Right renal cortex interstitium (tissue), 3 donors: ENCODE measurements around the gene HDAC3. TPM values are rescaled to one million over a fixed set of nuclear protein-coding genes. Genes with fewer than 3 reads are reported as not detected.

Experiments used
- DNase-seq, 3 donors: peaks; one replicate each; pipeline ENCODE4 v3.0.0-alpha.2; 2013; ENCODE audit warnings: low read depth in 3 of 3, low spot score in 2 of 3
- polyA plus RNA-seq, 3 donors: library from polyadenylated mRNA; unstranded; fragments of 120-200 nt; gene quantifications; one replicate each; pipeline ENCODE4 v1.2.1, GENCODE V29; 2013; ENCODE audit not compliant: insufficient read length in 3 of 3

Gene HDAC3
- polyA plus RNA-seq, 3 donors: 95.4 to 100 (median 96.6) TPM

DNA sequence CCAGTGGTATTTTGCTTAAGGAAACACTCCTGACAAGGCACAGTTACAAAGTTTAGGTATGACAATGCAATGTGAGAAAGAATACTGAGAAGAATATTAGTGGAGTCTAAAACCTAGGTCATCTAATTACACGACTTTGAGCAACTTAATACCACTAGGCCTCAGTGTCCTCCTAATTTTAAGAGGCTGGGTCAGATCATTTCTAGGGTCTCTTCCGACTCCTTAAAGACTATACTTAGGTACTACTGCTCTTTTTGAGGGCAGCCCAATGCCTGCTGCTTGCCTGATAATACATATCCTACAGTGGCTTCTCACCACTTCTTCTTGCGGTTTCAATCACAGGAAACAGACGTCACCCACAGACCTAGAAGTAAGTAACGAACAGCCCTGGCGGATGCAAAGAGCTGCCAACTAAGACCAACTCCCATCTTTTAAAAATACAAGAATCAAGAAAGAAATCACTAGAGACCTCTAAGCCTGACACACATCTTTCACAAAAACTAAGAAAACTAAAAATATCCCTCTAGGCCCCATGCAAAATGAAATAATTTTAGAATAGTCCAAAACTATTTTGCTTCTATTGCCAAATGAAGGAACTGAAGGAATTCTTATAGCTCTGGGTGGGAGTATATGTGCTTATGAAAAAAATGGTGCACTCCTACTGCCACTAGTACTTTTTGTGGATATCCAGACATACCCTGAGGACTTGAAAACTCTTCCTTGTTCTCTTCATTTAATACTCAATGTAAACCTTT lies 30.9 kb downstream of the HDAC3 start:
- no peak for DNase-seq

DNA sequence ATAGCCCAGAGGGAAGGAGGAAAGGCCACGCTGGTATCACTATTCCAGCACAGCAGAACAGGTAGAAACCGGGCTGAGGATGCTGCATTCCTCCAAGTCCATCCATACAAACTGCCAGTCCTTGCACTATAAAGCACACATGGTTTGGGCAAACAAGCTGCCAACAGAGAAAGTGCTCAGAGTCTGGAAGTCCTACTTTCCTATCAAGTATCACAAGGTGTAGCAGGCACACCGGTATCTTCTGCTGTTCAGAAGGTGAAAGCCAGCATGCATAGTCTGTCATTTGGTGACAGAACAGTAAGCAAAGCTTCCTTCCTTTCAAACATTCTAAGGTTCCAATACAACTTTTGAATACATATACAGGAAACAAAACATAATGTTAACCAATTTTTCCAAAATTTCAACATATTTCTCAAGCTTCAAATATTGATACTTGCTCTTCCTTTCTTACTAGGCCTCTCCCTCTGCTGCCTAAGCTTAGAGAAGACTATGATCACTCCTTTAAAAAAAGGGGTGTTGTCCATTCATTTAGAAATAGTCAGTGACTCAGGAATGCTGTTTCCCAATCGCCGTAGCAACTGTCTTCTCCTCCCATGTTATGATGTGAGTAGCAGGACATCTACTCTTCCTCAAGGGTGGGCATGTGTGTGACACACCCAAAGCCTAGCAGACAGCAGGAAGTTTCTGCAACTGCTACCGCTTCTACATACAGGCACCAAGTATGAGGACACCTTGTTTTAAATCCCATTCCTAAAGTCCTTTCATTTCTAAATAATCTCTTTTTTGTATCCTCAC lies 32.5 kb downstream of the HDAC3 start:
- DNase-seq: no peak

DNA sequence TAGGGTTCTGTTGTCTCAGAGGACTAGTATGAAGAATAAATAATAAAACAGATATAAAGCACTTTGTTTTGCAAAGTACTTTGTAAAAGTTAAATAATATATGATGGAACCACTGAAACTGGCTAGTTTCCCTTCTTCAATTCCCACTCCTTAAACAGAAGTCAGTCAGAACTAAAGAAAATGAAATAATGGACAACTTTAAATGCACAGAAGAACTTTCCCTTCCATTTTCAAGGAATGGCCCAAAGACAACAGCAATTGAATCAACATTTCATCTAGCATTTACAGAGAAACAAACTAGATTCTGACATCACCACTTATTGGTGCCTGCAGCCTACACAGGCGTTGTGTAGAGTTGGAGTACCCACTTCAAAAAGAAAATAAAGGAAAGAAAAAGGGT lies 34.0 kb downstream of the HDAC3 start:
- no peak for DNase-seq

DNA sequence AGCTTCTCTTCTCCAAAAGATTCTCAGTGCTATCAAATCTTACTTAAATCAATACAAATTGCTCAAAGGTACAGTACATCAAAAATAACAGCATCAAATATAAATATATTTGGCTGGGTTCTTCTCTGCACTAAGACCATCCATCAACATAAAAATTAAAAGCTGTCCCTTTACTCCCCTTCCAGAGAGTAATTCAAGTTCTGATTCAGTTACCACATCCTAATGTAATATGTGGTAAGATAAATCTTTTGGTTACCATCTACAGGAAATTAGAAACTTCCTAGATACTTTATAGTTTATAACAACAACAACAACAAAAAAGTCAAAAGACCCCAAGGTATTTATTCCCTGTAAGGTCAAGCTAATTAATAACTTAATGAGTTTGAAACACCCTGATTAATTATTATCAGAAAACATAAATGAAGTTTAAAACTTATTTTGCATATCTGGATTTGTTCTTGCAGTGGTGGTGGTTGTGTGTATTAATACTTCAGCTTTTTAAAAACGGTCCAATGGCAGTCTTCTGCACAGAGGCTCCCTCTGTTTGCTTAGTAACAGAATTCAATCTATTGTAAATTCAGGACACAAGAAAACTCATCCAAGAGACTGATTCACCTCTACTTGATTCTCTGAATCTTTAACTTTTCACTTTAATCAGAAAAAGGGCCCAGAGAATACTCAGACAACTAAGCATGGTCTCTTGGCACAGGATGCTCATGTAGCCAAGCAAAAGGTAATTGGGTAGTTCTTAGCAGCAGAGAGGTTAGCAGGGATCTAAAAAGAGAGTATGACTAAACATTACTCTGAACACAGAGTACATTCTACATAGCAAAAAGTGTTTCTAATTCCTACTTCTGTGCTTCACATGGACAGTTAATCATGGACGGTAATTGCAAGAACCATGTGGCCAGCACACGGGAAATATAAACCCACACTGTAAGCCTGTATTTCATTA lies 38.0 kb downstream of the HDAC3 start:
- no peak for DNase-seq

DNA sequence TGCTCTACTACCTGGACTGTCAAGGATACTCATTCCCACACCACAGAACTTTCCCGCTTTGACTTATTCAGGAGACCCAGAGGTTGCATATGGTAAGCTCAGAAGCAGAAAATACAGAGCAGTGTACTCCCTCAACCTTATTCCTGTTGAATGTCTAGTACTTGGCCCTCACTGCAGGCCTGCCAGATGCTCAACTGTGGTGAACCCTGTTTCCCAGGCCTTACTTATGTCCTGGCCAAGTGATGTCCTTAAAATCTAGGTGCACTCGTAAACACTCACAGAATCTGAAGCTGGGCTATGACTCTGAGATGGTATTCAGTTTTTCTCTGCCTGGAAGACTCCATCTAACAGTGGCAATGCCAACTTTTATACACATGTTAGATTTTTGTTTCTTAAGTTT lies 38.8 kb downstream of the HDAC3 start:
- DNase-seq: no peak

DNA sequence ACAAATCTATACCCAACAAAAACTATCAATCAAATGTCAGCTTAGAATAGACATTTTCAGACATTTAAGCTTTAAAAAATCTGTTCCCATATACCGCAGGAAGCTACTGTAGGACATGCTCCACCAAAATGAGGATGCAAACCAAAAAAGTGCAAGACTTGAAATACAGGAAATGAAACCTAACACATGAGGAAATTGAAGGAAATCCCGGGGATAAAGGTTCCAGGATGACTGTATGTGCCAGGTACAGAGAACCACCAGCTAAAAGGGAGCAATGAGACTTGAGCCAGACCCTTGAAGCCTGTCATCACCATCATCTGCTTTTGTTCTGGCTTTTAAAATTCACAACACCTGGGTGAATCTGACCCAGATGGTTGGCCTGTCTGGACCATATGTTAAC lies 39.3 kb downstream of the HDAC3 start:
- DNase-seq: no peak

DNA sequence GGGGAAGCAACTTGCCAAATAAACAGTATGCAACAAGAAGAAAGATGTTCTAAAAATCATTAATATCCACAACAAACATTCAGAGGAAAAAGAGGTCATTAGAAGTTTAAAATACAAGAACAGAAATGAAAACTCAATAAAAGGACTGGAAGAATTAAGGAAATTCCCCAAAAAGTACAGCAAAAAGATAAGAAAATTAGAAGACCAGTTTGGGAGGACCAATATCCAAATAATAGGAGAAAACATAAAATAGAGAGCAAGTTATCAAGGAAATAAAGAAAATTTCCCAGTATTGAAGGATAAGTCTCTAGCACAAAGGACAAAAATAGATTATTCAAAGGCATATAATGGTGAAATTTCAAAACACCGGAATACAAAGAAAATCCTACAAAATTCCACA lies 39.8 kb downstream of the HDAC3 start:
- DNase-seq: no peak

DNA sequence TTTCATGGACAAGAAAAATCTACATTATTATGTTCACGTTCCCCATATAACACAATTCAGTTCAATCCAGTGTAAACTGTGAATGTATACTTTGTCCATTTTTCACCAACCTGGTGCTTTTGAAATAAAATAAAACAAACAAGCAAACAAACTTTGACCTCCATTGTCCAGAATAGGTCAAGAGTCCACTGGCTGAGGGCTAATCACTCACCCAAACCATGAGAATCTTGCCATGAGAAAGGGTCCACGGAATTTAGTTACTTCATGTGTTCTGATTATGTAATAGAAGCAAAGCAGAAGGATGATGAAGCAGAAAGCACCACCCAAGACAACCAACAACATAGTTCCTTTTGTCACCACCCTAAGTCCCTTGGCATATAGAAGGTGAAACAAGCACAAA lies 46.5 kb downstream of the HDAC3 start:
- DNase-seq: no peak

DNA sequence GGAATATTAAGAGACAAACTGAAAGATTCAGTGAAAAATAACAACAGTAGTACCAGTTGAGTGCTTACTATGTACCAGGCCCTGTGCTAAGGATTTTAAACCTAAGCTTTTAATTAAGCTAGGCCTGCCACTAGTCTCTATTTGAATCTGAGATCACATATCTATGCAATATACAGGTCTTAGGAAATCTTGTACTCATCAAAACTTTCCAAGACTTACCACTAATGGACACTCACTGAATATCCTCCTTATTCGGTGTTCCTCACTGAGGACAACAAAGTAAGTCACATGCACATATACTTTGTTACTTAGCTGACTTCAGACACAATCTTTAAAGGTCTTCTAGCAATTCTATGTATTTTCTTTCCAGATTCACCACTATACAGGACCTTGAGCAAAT lies 50.4 kb downstream of the HDAC3 start:
- DNase-seq: no peak

DNA sequence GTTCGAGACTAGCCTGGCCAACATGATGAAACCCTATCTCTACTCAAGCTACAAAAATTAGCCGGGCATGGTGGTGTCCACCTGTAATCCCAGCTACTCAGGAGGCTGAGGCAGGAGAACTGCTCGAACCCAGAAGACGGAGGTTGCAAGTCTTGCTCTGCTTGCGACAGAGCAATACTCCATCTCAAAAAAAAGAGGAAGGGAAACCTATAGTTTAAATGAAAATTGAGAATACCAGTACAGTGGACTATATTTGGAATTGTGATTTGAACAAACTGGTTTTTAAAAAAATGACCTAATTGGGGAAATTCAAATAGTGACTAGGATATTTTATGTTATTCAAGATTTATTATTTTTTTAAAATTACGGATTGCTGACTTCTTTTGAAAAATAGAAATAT lies 51.1 kb downstream of the HDAC3 start:
- DNase-seq: no peak

DNA sequence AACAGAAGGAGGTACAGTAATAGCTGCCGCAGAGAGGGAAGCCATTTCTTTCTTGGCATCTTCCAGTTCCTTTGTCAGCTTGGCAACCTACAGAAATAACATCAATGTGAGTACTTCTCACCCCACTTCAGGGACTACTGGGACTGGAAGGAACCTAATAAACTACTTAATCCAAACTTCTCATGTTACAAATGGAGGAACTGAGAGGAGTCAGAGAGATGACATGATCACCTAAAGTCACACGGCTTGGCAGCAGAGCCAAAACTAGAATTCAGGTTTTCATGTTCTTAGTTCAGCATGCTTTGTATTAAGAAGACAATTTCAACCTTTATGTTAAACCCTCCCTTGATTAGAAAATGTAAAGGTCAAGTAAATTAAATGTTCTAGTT lies 62.5 kb downstream of the HDAC3 start:
- no peak for DNase-seq

DNA sequence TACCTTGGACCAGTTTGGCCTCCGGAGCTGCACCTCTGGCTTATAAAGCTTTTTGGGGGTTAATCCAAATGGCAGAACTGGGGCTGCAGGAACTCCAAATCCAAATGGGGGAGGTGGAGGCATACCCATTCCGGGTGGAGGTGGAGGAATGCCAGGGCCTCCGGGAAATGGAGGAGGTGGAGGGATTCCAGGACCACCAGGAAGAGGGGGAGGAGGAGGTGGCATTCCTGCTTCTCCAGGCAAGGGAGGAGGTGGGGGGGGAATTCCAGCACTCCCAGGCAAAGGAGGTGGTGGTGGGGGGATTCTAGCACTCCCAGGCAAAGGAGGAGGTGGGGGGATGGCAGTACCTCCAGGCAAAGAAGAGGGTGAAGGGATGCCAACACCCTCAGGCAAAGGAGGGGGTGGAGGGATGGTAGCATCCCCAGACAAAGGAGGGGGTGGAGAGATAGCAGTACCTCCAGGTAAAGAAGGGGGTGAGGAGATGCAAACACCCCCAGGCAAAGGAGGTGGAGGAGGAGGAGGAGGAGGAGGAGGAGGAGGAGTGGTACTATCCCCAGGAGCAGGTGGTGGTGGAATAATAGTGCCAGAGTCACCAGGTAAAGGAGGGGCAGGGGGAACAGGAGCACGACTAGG lies 63.0 kb downstream of the HDAC3 start:
- DNase-seq: no peak

Other genes starting within 250 kb of the HDAC3 start
- gene PCDHGB4, start 249.2 kb downstream of the HDAC3 start, polyA plus RNA-seq: 1 to 10 TPM; 5.3 to 6.0 (median 5.5) TPM
- gene PCDHGA8, start 244.2 kb downstream of the HDAC3 start, polyA plus RNA-seq: under 1 TPM; 0.29 to 0.40 (median 0.30) TPM
- 1 to 10 TPM; 7.8 to 9.7 (median 8.3) TPM for gene PCDHGB5, start 238.9 kb downstream of the HDAC3 start, polyA plus RNA-seq
- 1 to 10 TPM; 4.9 to 6.0 (median 5.3) TPM for gene PCDHGA9, start 234.1 kb downstream of the HDAC3 start, polyA plus RNA-seq
- gene PCDHGB6, start 228.8 kb downstream of the HDAC3 start, polyA plus RNA-seq: 1 to 10 TPM; 6.6 to 8.2 (median 6.8) TPM
- 1 to 10 TPM; 3.1 to 3.5 (median 3.2) TPM for gene PCDHGA10, start 223.9 kb downstream of the HDAC3 start, polyA plus RNA-seq
- 10 to 100 TPM; 12.4 to 16.9 (median 14.0) TPM for gene PCDHGB7, start 219.2 kb downstream of the HDAC3 start, polyA plus RNA-seq
- 1 to 10 TPM; 4.4 to 4.7 (median 4.7) TPM for gene PCDHGA11, start 215.8 kb downstream of the HDAC3 start, polyA plus RNA-seq
- 1 to 10 TPM in 2 of 3 donors, under 1 TPM in 1; 0.94 to 1.4 (median 1.3) TPM for gene PCDHGA12, start 206.3 kb downstream of the HDAC3 start, polyA plus RNA-seq
- gene PCDHGC3, start 160.9 kb downstream of the HDAC3 start, polyA plus RNA-seq: 100 to 1,000 TPM; 103 to 113 (median 107) TPM
- gene PCDHGC4, start 151.8 kb downstream of the HDAC3 start, polyA plus RNA-seq: 1 to 10 TPM; 2.4 to 2.9 (median 2.9) TPM
- under 1 TPM; 0.27 to 0.32 (median 0.29) TPM for gene PCDHGC5, start 147.8 kb downstream of the HDAC3 start, polyA plus RNA-seq
- 10 to 100 TPM; 74.8 to 81.9 (median 79.7) TPM for gene DIAPH1, start 17.8 kb downstream of the HDAC3 start, polyA plus RNA-seq
- 1 to 10 TPM in 1 of 3 donors, under 1 TPM in 2; 0.64 to 1.1 (median 0.78) TPM for gene RELL2, start 148 bp upstream of the HDAC3 start, polyA plus RNA-seq
- 10 to 100 TPM; 10.1 to 12.2 (median 11.6) TPM for gene FCHSD1, start 14.6 kb upstream of the HDAC3 start, polyA plus RNA-seq
- 10 to 100 TPM; 15.9 to 18.9 (median 17.1) TPM for gene ARAP3, start 45.4 kb upstream of the HDAC3 start, polyA plus RNA-seq
- 10 to 100 TPM; 26.6 to 27.6 (median 26.6) TPM for gene PCDH1, start 241.6 kb upstream of the HDAC3 start, polyA plus RNA-seq